ENCODE results near the gene MYOM1.
A peak's percentile ranks its signal among the peaks of the same experiment; 100 is the strongest.

The MYOM1 gene

GRCh38 chr18:3151399-3152264 lies 68.1 kb downstream of the MYOM1 start:
- no peak for DNase-seq (ENCODE audit: low read depth in 2 of 2)

GRCh38 chr18:3150688-3151087 lies 69.1 kb downstream of the MYOM1 start:
- no peak for DNase-seq (ENCODE audit: low read depth in 2 of 2)

- DNase-seq (ENCODE audit: low read depth in 2 of 2) = no peak
Observed at GRCh38 chr18:3150274-3150673, 69.5 kb downstream of the MYOM1 start.

- no peak for DNase-seq (ENCODE audit: low read depth in 2 of 2)
Observed at GRCh38 chr18:3148930-3149535, 70.7 kb downstream of the MYOM1 start.

GRCh38 chr18:3147935-3148554 lies 71.7 kb downstream of the MYOM1 start:
- DNase-seq (ENCODE audit: low read depth in 2 of 2) = no peak

GRCh38 chr18:3140986-3141639 lies 78.7 kb downstream of the MYOM1 start:
- DNase-seq (ENCODE audit: low read depth in 2 of 2) = no peak

- DNase-seq (ENCODE audit: low read depth in 2 of 2) = no peak
Observed at GRCh38 chr18:3140342-3140741, 79.4 kb downstream of the MYOM1 start.

GRCh38 chr18:3139406-3139805 lies 80.4 kb downstream of the MYOM1 start:
- no peak for DNase-seq (ENCODE audit: low read depth in 2 of 2)

- no peak for DNase-seq (ENCODE audit: low read depth in 2 of 2)
Observed at GRCh38 chr18:3138274-3138975, 81.3 kb downstream of the MYOM1 start.

GRCh38 chr18:3135536-3135935 lies 84.2 kb downstream of the MYOM1 start:
- no peak for DNase-seq (ENCODE audit: low read depth in 2 of 2)

- no peak for DNase-seq (ENCODE audit: low read depth in 2 of 2)
Observed at GRCh38 chr18:3132700-3133099, 87.1 kb downstream of the MYOM1 start.

GRCh38 chr18:3130344-3130743 lies 89.4 kb downstream of the MYOM1 start:
- DNase-seq (ENCODE audit: low read depth in 2 of 2) = no peak

GRCh38 chr18:3129053-3129864 lies 90.5 kb downstream of the MYOM1 start:
- DNase-seq (ENCODE audit: low read depth in 2 of 2) = peak; percentile 64 to 76

- no peak for DNase-seq (ENCODE audit: low read depth in 2 of 2)
Observed at GRCh38 chr18:3126457-3127097, 93.2 kb downstream of the MYOM1 start.

GRCh38 chr18:3124822-3125221 lies 94.9 kb downstream of the MYOM1 start:
- no peak for DNase-seq (ENCODE audit: low read depth in 2 of 2)

- no peak for DNase-seq (ENCODE audit: low read depth in 2 of 2)
Observed at GRCh38 chr18:3122851-3123250, 96.9 kb downstream of the MYOM1 start.

- no peak for DNase-seq (ENCODE audit: low read depth in 2 of 2)
Observed at GRCh38 chr18:3121259-3121658, 98.5 kb downstream of the MYOM1 start.

- no peak for DNase-seq (ENCODE audit: low read depth in 2 of 2)
Observed at GRCh38 chr18:3120356-3120755, 99.4 kb downstream of the MYOM1 start.

GRCh38 chr18:3119401-3120341 lies 100.1 kb downstream of the MYOM1 start:
- DNase-seq (ENCODE audit: low read depth in 2 of 2) = no peak

Measured in stimulated activated CD4-positive, alpha-beta T cell treated with anti-CD3 and anti-CD28 coated beads, Interleukin-12 subunit alpha, Interleukin-12 subunit beta, amount 100 ng/mL, for 24 hours (primary cell).